Upper lobe of left lung (tissue), 4 donors: ENCODE data around the gene MTHFD2L.

Experiments used
- CTCF ChIP-seq, 6 experiments: fragments of 450-650 bp in 4 of 6; fragments of 200-600 bp in 2 of 6; sonication (generic) in 2 of 6; IDR thresholded peaks; one replicate each; pipeline ENCODE4 v1.5.1; 2016 to 2019; ENCODE audit warnings: antibody characterized with exemption in 6 of 6
- POLR2AphosphoS5 ChIP-seq, 2 donors: sonication (generic); formaldehyde crosslinking; IDR thresholded peaks; one replicate each; pipeline ENCODE4 v1.5.1; 2017; ENCODE audit warnings: antibody characterized with exemption in 2 of 2

- TF ChIP-seq CTCF (IDR thresholded peaks at IDR 0.05), result no peak
- no peak for TF ChIP-seq POLR2AphosphoS5 (IDR thresholded peaks at IDR 0.05)
These were observed 23.3 kb downstream of the MTHFD2L start for GRCh38 chr4:74181219-74181618.
